BLaER1 treated with 17β-estradiol and CSF1 and Interleukin-3, amounts not matched to agents 10 nM and 100 nM (cell line): ENCODE results near the gene SH2D4B.
A peak's percentile ranks its signal among the peaks of the same experiment; 100 is the strongest.

Source experiments
- H3K27ac ChIP-seq, 11 experiments: shearing (Covaris generic); formaldehyde crosslinking; 2 replicates each; pipeline ENCODE4 v1.8.1; 2022
- H3K27me3 ChIP-seq, 11 experiments: shearing (Covaris generic); formaldehyde crosslinking; 2 replicates each; pipeline ENCODE4 v1.8.1; 2022
- H3K36me3 ChIP-seq, 11 experiments: shearing (Covaris generic); formaldehyde crosslinking; 2 replicates each; pipeline ENCODE4 v1.8.1; 2022
- H3K4me1 ChIP-seq, 10 experiments: shearing (Covaris generic); formaldehyde crosslinking; 2 replicates each; pipeline ENCODE4 v1.8.1; 2022
- H3K4me2 ChIP-seq, 11 experiments: shearing (Covaris generic); formaldehyde crosslinking; 2 replicates each; pipeline ENCODE4 v1.8.1; 2022
- H3K4me3 ChIP-seq, 10 experiments: shearing (Covaris generic); formaldehyde crosslinking; 2 replicates each; pipeline ENCODE4 v1.8.1; 2022
- H3K9ac ChIP-seq, 11 experiments: shearing (Covaris generic); formaldehyde crosslinking; 2 replicates each; pipeline ENCODE4 v1.8.1; 2022
- H3K9me3 ChIP-seq, 11 experiments: shearing (Covaris generic); formaldehyde crosslinking; replicated peaks in 1 of 11; 2 replicates each; pipeline ENCODE4 v1.8.1; 2022
- H4K20me1 ChIP-seq, 11 experiments: shearing (Covaris generic); formaldehyde crosslinking; 2 replicates each; pipeline ENCODE4 v1.8.1; 2022
- Cebpa-rat ChIP-seq, 11 experiments: shearing (Covaris generic); IDR thresholded peaks; 2 replicates each; pipeline ENCODE4 v1.8.1; 2022

Gene SH2D4B

GRCh38 chr10:80544316-80544953 is 6.7 kb downstream of the SH2D4B start:
- Histone ChIP-seq H4K20me1 (no peaks in the 10 kb centered on the region), H3K36me3 (peaks cover 0 to 51% (median 6%) of the 10 kb centered on the region in 11 experiments; a peak in 10 of 22 replicates), H3K9ac (no peak overlapping the region), H3K4me3 (no peak overlapping the region), H3K27ac (peak overlapping the region in 8 of 11 experiments; percentile 7 to 65 (median 37); a peak in 11 of 22 replicates), H3K4me2 (peak overlapping the region in 9 of 11 experiments; percentile 18 to 48 (median 35); a peak in 12 of 22 replicates), H3K4me1 (peaks cover 44 to 95% (median 82%) of the 10 kb centered on the region in 10 experiments), H3K9me3 (peaks cover 0 to 28% (median 12%) of the 10 kb centered on the region in 11 experiments; a peak in 16 of 22 replicates), H3K27me3 (peaks cover 0 to 3% (median 0%) of the 10 kb centered on the region in 11 experiments; a peak in 1 of 22 replicates)
- no peak for TF ChIP-seq Cebpa-rat (IDR thresholded peaks at IDR 0.05)

GRCh38 chr10:80545258-80545881 is 7.7 kb downstream of the SH2D4B start:
- H4K20me1 ChIP-seq = no peaks in the 10 kb centered on the region
- H3K9ac ChIP-seq = no peak overlapping the region
- H3K4me2 ChIP-seq = peak overlapping the region in 5 of 11 experiments; percentile 24 to 48 (median 41); a peak in 10 of 22 replicates
- TF ChIP-seq Cebpa-rat (IDR thresholded peaks at IDR 0.05) = no peak
- H3K27ac ChIP-seq = peak overlapping the region in 3 of 11 experiments; percentile 5 to 40 (median 34); a peak in 2 of 22 replicates
- no peak overlapping the region for H3K4me3 ChIP-seq
- H3K36me3 ChIP-seq = peaks cover 0 to 51% (median 6%) of the 10 kb centered on the region in 11 experiments; a peak in 10 of 22 replicates
- no peaks in the 10 kb centered on the region for H3K27me3 ChIP-seq
- peaks cover 0 to 28% (median 12%) of the 10 kb centered on the region in 11 experiments; a peak in 16 of 22 replicates for H3K9me3 ChIP-seq
- peaks cover 34 to 90% (median 76%) of the 10 kb centered on the region in 10 experiments for H3K4me1 ChIP-seq

GRCh38 chr10:80552151-80552646 is 14.5 kb downstream of the SH2D4B start:
- Histone ChIP-seq H3K27me3 (no peaks in the 10 kb centered on the region), H3K27ac (no peak overlapping the region), H3K36me3 (peaks cover 0 to 56% (median 4%) of the 10 kb centered on the region in 11 experiments; a peak in 8 of 22 replicates), H3K4me3 (no peak overlapping the region), H3K4me2 (peak overlapping the region in 5 of 11 experiments; percentile 0 to 22 (median 20); a peak in 4 of 22 replicates), H4K20me1 (no peaks in the 10 kb centered on the region), H3K9me3 (peaks cover 0 to 30% (median 14%) of the 10 kb centered on the region in 11 experiments; a peak in 16 of 22 replicates), H3K4me1 (peaks cover 6 to 46% (median 34%) of the 10 kb centered on the region in 10 experiments; a peak in 18 of 20 replicates), H3K9ac (no peak overlapping the region)
- no peak for TF ChIP-seq Cebpa-rat (IDR thresholded peaks at IDR 0.05)

- H3K9me3 ChIP-seq = peaks cover 0 to 30% (median 14%) of the 10 kb centered on the region in 11 experiments; a peak in 16 of 22 replicates
- H3K27ac ChIP-seq = no peak overlapping the region
- H4K20me1 ChIP-seq = no peaks in the 10 kb centered on the region
- H3K4me1 ChIP-seq = peaks cover 0 to 40% (median 22%) of the 10 kb centered on the region in 10 experiments; a peak in 17 of 20 replicates
- H3K27me3 ChIP-seq = no peaks in the 10 kb centered on the region
- H3K4me3 ChIP-seq = no peak overlapping the region
- TF ChIP-seq Cebpa-rat (IDR thresholded peaks at IDR 0.05) = no peak
- H3K36me3 ChIP-seq = peaks cover 0 to 45% (median 4%) of the 10 kb centered on the region in 11 experiments; a peak in 7 of 22 replicates
- no peak overlapping the region for H3K9ac ChIP-seq
- H3K4me2 ChIP-seq = no peak overlapping the region
Measured at GRCh38 chr10:80553436-80553835, 15.7 kb downstream of the SH2D4B start.

- Histone ChIP-seq H3K9me3 (peaks cover 0 to 30% (median 14%) of the 10 kb centered on the region in 11 experiments; a peak in 16 of 22 replicates), H3K9ac (no peak overlapping the region), H3K27me3 (no peaks in the 10 kb centered on the region), H3K27ac (no peak overlapping the region), H3K4me1 (peaks cover 0 to 35% (median 16%) of the 10 kb centered on the region in 10 experiments; a peak in 17 of 20 replicates), H3K4me3 (no peak overlapping the region), H3K4me2 (no peak overlapping the region), H4K20me1 (no peaks in the 10 kb centered on the region), H3K36me3 (peaks cover 0 to 45% (median 4%) of the 10 kb centered on the region in 11 experiments; a peak in 7 of 22 replicates)
- no peak for TF ChIP-seq Cebpa-rat (IDR thresholded peaks at IDR 0.05)
Measured at GRCh38 chr10:80554050-80554449, 16.3 kb downstream of the SH2D4B start.

- peaks cover 0 to 22% (median 9%) of the 10 kb centered on the region in 10 experiments; a peak in 10 of 20 replicates for H3K4me1 ChIP-seq
- no peak overlapping the region for H3K27ac ChIP-seq
- no peak overlapping the region for H3K9ac ChIP-seq
- no peak overlapping the region for H3K4me2 ChIP-seq
- no peaks in the 10 kb centered on the region for H4K20me1 ChIP-seq
- H3K4me3 ChIP-seq = no peak overlapping the region
- TF ChIP-seq Cebpa-rat (IDR thresholded peaks at IDR 0.05) = no peak
- H3K9me3 ChIP-seq = peaks cover 0 to 30% (median 14%) of the 10 kb centered on the region in 11 experiments; a peak in 16 of 22 replicates
- H3K36me3 ChIP-seq = peaks cover 0 to 48% (median 4%) of the 10 kb centered on the region in 11 experiments; a peak in 7 of 22 replicates
- H3K27me3 ChIP-seq = no peaks in the 10 kb centered on the region
Measured at GRCh38 chr10:80555415-80555814, 17.7 kb downstream of the SH2D4B start.

- no peak overlapping the region for H3K9ac ChIP-seq
- H3K9me3 ChIP-seq = peaks cover 0 to 9% (median 0%) of the 10 kb centered on the region in 11 experiments; a peak in 6 of 22 replicates
- H3K4me1 ChIP-seq = peaks cover 0 to 10% (median under 1%) of the 10 kb centered on the region in 10 experiments; a peak in 6 of 20 replicates
- H3K4me3 ChIP-seq = no peak overlapping the region
- H4K20me1 ChIP-seq = no peaks in the 10 kb centered on the region
- H3K27me3 ChIP-seq = no peaks in the 10 kb centered on the region
- H3K27ac ChIP-seq = no peak overlapping the region
- no peak overlapping the region for H3K4me2 ChIP-seq
- H3K36me3 ChIP-seq = peaks cover 0 to 23% (median 8%) of the 10 kb centered on the region in 11 experiments; a peak in 9 of 22 replicates
- TF ChIP-seq Cebpa-rat (IDR thresholded peaks at IDR 0.05) = no peak
Measured at GRCh38 chr10:80561950-80562349, 24.2 kb downstream of the SH2D4B start.

- Histone ChIP-seq H3K4me2 (peak overlapping the region in 8 of 11 experiments; percentile 6 to 55 (median 42); a peak in 11 of 22 replicates), H3K9ac (no peak overlapping the region), H3K36me3 (peaks cover 0 to 51% (median 30%) of the 10 kb centered on the region in 11 experiments; a peak in 15 of 22 replicates), H3K4me3 (no peak overlapping the region), H3K27me3 (no peaks in the 10 kb centered on the region), H3K9me3 (peaks cover 0 to 17% (median 3%) of the 10 kb centered on the region in 11 experiments; a peak in 6 of 22 replicates), H3K27ac (no peak overlapping the region), H4K20me1 (no peaks in the 10 kb centered on the region; a peak in 1 of 22 replicates), H3K4me1 (peaks cover 0 to 30% (median 15%) of the 10 kb centered on the region in 10 experiments; a peak in 16 of 20 replicates)
- no peak for TF ChIP-seq Cebpa-rat (IDR thresholded peaks at IDR 0.05)
Measured at GRCh38 chr10:80567292-80567691, 29.6 kb downstream of the SH2D4B start.
